ENCODE results near the gene CD300C. TPM values are rescaled to one million over a fixed set of nuclear protein-coding genes. Genes with fewer than 3 reads are reported as not detected.

CD300C gene
- total RNA-seq, 1 donor from 2014 or later = 13.9 TPM

GRCh38 chr17:74529243-74529642 is 16.7 kb downstream of the CD300C start:
- Histone ChIP-seq H3K27ac (no peak overlapping the region), H3K4me3 (no peak overlapping the region), H3K9me3 (no peaks in the 10 kb centered on the region), H3K4me1 (peaks cover 7% of the 10 kb centered on the region), H3K36me3 (no peaks in the 10 kb centered on the region), H3K27me3 (ENCODE audit: low read depth) (no peaks in the 10 kb centered on the region)
- no peak for TF ChIP-seq CTCF (IDR thresholded peaks at IDR 0.05)
- intact Hi-C loops (cut with DNase I) = no loop called here
- ATAC-seq (no peak), DNase-seq (peak; percentile 24)

- H3K4me1 ChIP-seq = peaks cover 7% of the 10 kb centered on the region
- no peak overlapping the region for H3K4me3 ChIP-seq
- ATAC-seq (peak; percentile 53 to 62), DNase-seq (peak; percentile 41)
- intact Hi-C loops (cut with DNase I) = no loop called here
- no peak overlapping the region for H3K27ac ChIP-seq
- no peak for TF ChIP-seq CTCF (IDR thresholded peaks at IDR 0.05)
- no peaks in the 10 kb centered on the region for H3K36me3 ChIP-seq
- H3K9me3 ChIP-seq = no peaks in the 10 kb centered on the region
- no peaks in the 10 kb centered on the region for H3K27me3 ChIP-seq (ENCODE audit: low read depth)
Measured at GRCh38 chr17:74528491-74529199, 17.3 kb downstream of the CD300C start.

GRCh38 chr17:74527756-74528155 is 18.2 kb downstream of the CD300C start:
- ATAC-seq (no peak), DNase-seq (no peak)
- intact Hi-C loops (cut with DNase I) = no loop called here
- no peak overlapping the region for H3K27ac ChIP-seq
- peaks cover 7% of the 10 kb centered on the region for H3K4me1 ChIP-seq
- no peak for TF ChIP-seq CTCF (IDR thresholded peaks at IDR 0.05)
- no peak overlapping the region for H3K4me3 ChIP-seq
- H3K9me3 ChIP-seq = no peaks in the 10 kb centered on the region
- no peaks in the 10 kb centered on the region for H3K36me3 ChIP-seq
- H3K27me3 ChIP-seq (ENCODE audit: low read depth) = no peaks in the 10 kb centered on the region

- Histone ChIP-seq H3K27me3 (ENCODE audit: low read depth) (no peaks in the 10 kb centered on the region), H3K4me1 (peaks cover 7% of the 10 kb centered on the region), H3K9me3 (no peaks in the 10 kb centered on the region), H3K27ac (no peak overlapping the region), H3K36me3 (no peaks in the 10 kb centered on the region), H3K4me3 (no peak overlapping the region)
- ATAC-seq (no peak), DNase-seq (no peak)
- no peak for TF ChIP-seq CTCF (IDR thresholded peaks at IDR 0.05)
- intact Hi-C loops (cut with DNase I) = no loop called here
Measured at GRCh38 chr17:74527081-74527480, 18.8 kb downstream of the CD300C start.

- intact Hi-C loops (cut with DNase I) = no loop called here
- Histone ChIP-seq H3K36me3 (no peaks in the 10 kb centered on the region), H3K4me3 (no peak overlapping the region), H3K4me1 (peaks cover 7% of the 10 kb centered on the region), H3K27me3 (ENCODE audit: low read depth) (no peaks in the 10 kb centered on the region), H3K9me3 (no peaks in the 10 kb centered on the region), H3K27ac (no peak overlapping the region)
- DNase-seq (no peak), ATAC-seq (no peak)
- TF ChIP-seq CTCF (IDR thresholded peaks at IDR 0.05) = no peak
Measured at GRCh38 chr17:74526681-74527080, 19.2 kb downstream of the CD300C start.
